Stimulated activated CD8-positive, alpha-beta memory T cell treated with anti-CD3 and anti-CD28 coated beads, Interleukin-7, amount 100 ng/mL, for 1 hour (primary cell): ENCODE results near the gene CA5A.

ENCODE experiments used
- DNase-seq, 2 donors: peaks; one replicate each; pipeline ENCODE4 v3.0.0-alpha.2; 2020; ENCODE audit warnings: low read depth in 2 of 2

CA5A gene

GRCh38 chr16:87963400-87963799 is 27.1 kb upstream of the CA5A start:
- DNase-seq = peak in 1 of 2 donors; percentile 51

- DNase-seq = no peak
Measured at GRCh38 chr16:87961623-87962022, 25.3 kb upstream of the CA5A start.

- DNase-seq = no peak
Measured at GRCh38 chr16:87960852-87961251, 24.5 kb upstream of the CA5A start.

GRCh38 chr16:87960296-87960695 is 24.0 kb upstream of the CA5A start:
- no peak for DNase-seq

- DNase-seq = no peak
Measured at GRCh38 chr16:87959391-87959990, 23.2 kb upstream of the CA5A start.

- no peak for DNase-seq
Measured at GRCh38 chr16:87958632-87959031, 22.3 kb upstream of the CA5A start.

- DNase-seq = no peak
Measured at GRCh38 chr16:87957296-87958094, 21.2 kb upstream of the CA5A start.

GRCh38 chr16:87956365-87957231 is 20.3 kb upstream of the CA5A start:
- peak; percentile 37 to 42 for DNase-seq

- DNase-seq = no peak
Measured at GRCh38 chr16:87956098-87956364, 19.7 kb upstream of the CA5A start.

GRCh38 chr16:87955302-87956097 is 19.2 kb upstream of the CA5A start:
- DNase-seq = no peak

GRCh38 chr16:87954826-87955225 is 18.5 kb upstream of the CA5A start:
- DNase-seq = no peak

- DNase-seq = no peak
Measured at GRCh38 chr16:87954361-87954760, 18.0 kb upstream of the CA5A start.

- no peak for DNase-seq
Measured at GRCh38 chr16:87953308-87954215, 17.2 kb upstream of the CA5A start.

GRCh38 chr16:87952751-87953150 is 16.4 kb upstream of the CA5A start:
- DNase-seq = no peak

GRCh38 chr16:87951552-87952538 is 15.5 kb upstream of the CA5A start:
- DNase-seq = no peak

GRCh38 chr16:87950765-87951551 is 14.6 kb upstream of the CA5A start, which contains the start of gene BANP:
TSS of gene BANP (plus strand) at chr16:87951434. CDS start at chr16:87975116, 23,682 bp downstream.
- peak; percentile 88 for DNase-seq

GRCh38 chr16:87949071-87949744 is 12.9 kb upstream of the CA5A start:
- DNase-seq = no peak

GRCh38 chr16:87948735-87949070 is 12.4 kb upstream of the CA5A start:
- no peak for DNase-seq
